ENCODE measurements around the gene CYP2S1.

Gene CYP2S1

GRCh38 chr19:41217741-41218140 is 24.7 kb downstream of the CYP2S1 start:
- TF ChIP-seq CTCF (conservative IDR thresholded peaks at IDR 0.05; ENCODE audit: low read depth, low read length) = no peak
- DNase-seq (ENCODE audit: low read depth) = no peak

GRCh38 chr19:41218249-41218614 is 25.2 kb downstream of the CYP2S1 start:
- H3K4me3 ChIP-seq (ENCODE audit: low read length) = peak overlapping the region; percentile 88
- no peak for TF ChIP-seq CTCF (conservative IDR thresholded peaks at IDR 0.05; ENCODE audit: low read depth, low read length)
- DNase-seq (ENCODE audit: low read depth) = no peak

More at GRCh38 chr19:41217741-41218140, 24.7 kb downstream of the CYP2S1 start:
- no peak overlapping the region for H3K4me3 ChIP-seq (ENCODE audit: low read length)

DNA sequence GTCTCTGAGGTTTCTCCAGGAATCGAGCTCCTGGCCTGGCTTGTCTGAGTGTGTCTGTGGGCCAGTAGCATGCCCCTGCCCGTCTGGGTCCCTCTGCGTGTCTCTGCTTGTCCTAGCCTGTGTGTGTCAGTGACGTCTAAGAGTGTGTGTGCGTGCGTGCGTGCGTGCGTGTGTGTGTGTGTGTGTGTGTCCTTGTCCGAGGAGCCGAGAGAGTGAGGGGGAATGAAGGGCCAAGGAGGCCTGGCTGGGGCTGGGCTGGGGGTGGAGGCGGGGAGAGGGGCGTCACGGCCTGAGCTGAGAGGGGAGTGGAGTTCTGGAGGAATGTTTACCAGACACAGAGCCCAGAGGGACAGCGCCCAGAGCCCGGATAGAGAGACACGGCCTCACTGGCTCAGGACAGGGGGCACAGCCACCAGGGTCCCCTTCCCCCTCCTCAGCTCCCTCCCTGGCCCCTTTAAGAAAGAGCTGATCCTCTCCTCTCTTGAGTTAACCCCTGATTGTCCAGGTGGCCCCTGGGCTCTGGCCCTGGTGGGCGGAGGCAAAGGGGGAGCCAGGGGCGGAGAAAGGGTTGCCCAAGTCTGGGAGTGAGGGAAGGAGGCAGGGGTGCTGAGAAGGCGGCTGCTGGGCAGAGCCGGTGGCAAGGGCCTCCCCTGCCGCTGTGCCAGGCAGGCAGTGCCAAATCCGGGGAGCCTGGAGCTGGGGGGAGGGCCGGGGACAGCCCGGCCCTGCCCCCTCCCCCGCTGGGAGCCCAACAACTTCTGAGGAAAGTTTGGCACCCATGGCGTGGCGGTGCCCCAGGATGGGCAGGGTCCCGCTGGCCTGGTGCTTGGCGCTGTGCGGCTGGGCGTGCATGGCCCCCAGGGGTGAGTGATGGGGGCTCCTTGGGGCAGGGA is 25.8 kb downstream of the CYP2S1 start, which contains the start of gene AXL:
TSS of gene AXL (plus strand) at position 609 of the 893 bp plus-strand sequence. CDS start at position 779, 170 bp downstream.
- peak; percentile 44 for DNase-seq (ENCODE audit: low read depth)
- peak within 1 kb of the TSS; percentile 88 for H3K4me3 ChIP-seq (ENCODE audit: low read length)
- no peak for TF ChIP-seq CTCF (conservative IDR thresholded peaks at IDR 0.05; ENCODE audit: low read depth, low read length)

DNA sequence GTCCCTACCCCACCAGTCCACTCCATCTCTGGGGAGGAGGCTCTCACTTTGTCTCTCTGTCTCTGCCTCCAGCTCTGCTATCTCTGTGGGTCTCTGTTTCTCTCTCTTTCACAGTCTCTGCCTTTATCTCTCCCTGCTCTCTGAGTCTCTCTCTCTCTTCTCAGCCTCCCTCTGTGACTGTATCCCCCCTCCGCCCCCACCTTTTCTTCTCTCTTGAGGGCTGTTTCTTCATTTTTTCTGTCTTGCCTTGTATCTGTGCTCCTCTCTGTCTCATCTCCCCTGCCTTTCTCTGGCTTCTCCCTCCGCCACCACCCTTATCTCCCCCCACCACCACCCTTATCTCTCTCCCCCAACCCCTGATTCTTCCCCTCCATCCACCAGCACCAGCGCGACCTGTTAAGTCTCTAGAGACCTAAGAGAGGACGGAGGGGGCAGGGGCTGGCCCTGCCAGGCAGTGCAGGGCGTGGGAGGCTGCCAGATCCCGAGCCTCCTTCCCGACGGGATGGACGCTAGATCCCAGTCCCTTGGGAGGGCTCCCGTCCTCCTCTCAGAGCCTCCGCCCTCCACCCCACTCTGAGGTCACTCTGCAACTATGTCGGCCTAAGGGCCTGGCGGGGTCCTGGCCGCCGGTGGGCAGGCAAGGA is 27.0 kb downstream of the CYP2S1 start:
- no peak for TF ChIP-seq CTCF (conservative IDR thresholded peaks at IDR 0.05; ENCODE audit: low read depth, low read length)
- peak overlapping the region; percentile 88 for H3K4me3 ChIP-seq (ENCODE audit: low read length)

GRCh38 chr19:41220811-41221210 is 27.8 kb downstream of the CYP2S1 start:
- DNase-seq (ENCODE audit: low read depth) = no peak
- no peak for TF ChIP-seq CTCF (conservative IDR thresholded peaks at IDR 0.05; ENCODE audit: low read depth, low read length)
- H3K4me3 ChIP-seq (ENCODE audit: low read length) = peak overlapping the region; percentile 88

More for the DNA sequence above, 27.0 kb downstream of the CYP2S1 start:
- DNase-seq (ENCODE audit: low read depth) = no peak

GRCh38 chr19:41221514-41222205 is 28.6 kb downstream of the CYP2S1 start:
- peak overlapping the region; percentile 11 for H3K4me3 ChIP-seq (ENCODE audit: low read length)
- no peak for DNase-seq (ENCODE audit: low read depth)
- TF ChIP-seq CTCF (conservative IDR thresholded peaks at IDR 0.05; ENCODE audit: low read depth, low read length) = no peak
